Nephron progenitor cell (in vitro differentiated cells): ENCODE results near the gene ARHGAP23.

Experiments used
- DNase-seq: peaks from one replicate; pipeline ENCODE4 v3.0.0; 2021
- H3K27ac Mint-ChIP-seq: 2 replicates; pipeline ENCODE4 v1.8.0; 2021; ENCODE audit warnings: mild to moderate bottlenecking, moderate library complexity, mixed read lengths
- H3K27me3 Mint-ChIP-seq: 2 replicates; pipeline ENCODE4 v1.8.0; 2021; ENCODE audit warnings: mild to moderate bottlenecking, low read depth, mixed read lengths; ENCODE audit not compliant: poor library complexity
- H3K36me3 Mint-ChIP-seq: 2 replicates; pipeline ENCODE4 v1.8.0; 2021; ENCODE audit warnings: low read depth, mixed read lengths
- H3K4me1 Mint-ChIP-seq: 2 replicates; pipeline ENCODE4 v1.8.0; 2021; ENCODE audit warnings: mixed read lengths
- H3K4me3 Mint-ChIP-seq: 2 replicates; pipeline ENCODE4 v1.8.0; 2021; ENCODE audit warnings: mild to moderate bottlenecking, moderate library complexity, mixed read lengths
- H3K9me3 Mint-ChIP-seq: 2 replicates; pipeline ENCODE4 v1.8.0; 2021; ENCODE audit warnings: mild to moderate bottlenecking, moderate library complexity, mixed read lengths
- TF ChIP-seq, protein P1 (sequence below): fragments of 200-600 bp; sonication (generic); IDR thresholded peaks from 2 replicates; pipeline ENCODE4 v1.5.0; 2021; ENCODE audit warnings: antibody characterized with exemption

ARHGAP23 gene

GRCh38 chr17:38454532-38454931, 26.3 kb downstream of the ARHGAP23 start:
- H3K9me3 Mint-ChIP-seq: no peaks in the 10 kb centered on the region
- H3K36me3 Mint-ChIP-seq: no peaks in the 10 kb centered on the region
- TF ChIP-seq, protein P1, sequence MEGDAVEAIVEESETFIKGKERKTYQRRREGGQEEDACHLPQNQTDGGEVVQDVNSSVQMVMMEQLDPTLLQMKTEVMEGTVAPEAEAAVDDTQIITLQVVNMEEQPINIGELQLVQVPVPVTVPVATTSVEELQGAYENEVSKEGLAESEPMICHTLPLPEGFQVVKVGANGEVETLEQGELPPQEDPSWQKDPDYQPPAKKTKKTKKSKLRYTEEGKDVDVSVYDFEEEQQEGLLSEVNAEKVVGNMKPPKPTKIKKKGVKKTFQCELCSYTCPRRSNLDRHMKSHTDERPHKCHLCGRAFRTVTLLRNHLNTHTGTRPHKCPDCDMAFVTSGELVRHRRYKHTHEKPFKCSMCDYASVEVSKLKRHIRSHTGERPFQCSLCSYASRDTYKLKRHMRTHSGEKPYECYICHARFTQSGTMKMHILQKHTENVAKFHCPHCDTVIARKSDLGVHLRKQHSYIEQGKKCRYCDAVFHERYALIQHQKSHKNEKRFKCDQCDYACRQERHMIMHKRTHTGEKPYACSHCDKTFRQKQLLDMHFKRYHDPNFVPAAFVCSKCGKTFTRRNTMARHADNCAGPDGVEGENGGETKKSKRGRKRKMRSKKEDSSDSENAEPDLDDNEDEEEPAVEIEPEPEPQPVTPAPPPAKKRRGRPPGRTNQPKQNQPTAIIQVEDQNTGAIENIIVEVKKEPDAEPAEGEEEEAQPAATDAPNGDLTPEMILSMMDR: no peak
- peaks cover 3% of the 10 kb centered on the region for H3K27me3 Mint-ChIP-seq
- H3K27ac Mint-ChIP-seq: no peak overlapping the region
- DNase-seq: no peak
- H3K4me1 Mint-ChIP-seq: peaks cover 91% of the 10 kb centered on the region
- peak overlapping the region; percentile 78 for H3K4me3 Mint-ChIP-seq

DNA sequence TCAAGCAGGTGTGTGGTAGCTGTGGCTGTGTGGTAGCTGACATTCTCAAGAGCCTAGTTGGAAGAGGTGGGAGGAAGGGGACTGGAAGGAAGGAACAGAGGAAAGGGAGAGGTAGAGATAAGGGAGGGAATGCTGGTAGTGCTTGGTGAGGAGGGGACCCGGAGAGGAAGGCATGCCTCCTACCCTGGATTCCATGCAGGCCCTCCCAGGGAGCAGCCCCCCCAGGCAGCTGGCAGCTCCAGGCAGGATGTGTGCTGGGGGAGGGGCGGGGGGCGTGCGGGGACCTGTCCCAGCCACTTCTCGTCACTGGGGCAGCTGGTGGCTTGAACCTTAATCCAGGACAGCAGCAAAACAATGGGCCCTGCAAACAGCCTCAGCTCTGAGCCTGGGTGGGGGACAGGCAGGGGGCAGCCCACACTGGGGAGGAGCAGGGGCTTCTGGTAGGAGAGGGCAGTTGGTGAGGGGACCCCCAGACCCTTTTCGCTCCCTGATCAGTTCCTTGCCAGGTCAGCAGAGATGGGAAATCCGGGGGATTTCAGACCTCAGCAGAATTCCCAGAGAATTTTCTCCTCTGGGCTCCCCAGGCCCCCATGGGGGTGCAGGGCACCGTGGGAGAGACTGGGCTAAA, 27.1 kb downstream of the ARHGAP23 start:
- Mint-ChIP-seq H3K27ac (no peak overlapping the region), H3K4me3 (peak overlapping the region; percentile 78), H3K9me3 (no peaks in the 10 kb centered on the region), H3K4me1 (peaks cover 91% of the 10 kb centered on the region), H3K36me3 (no peaks in the 10 kb centered on the region), H3K27me3 (peaks cover 3% of the 10 kb centered on the region)
- TF ChIP-seq, protein P1: no peak
- DNase-seq: no peak

GRCh38 chr17:38456031-38456815, 28.0 kb downstream of the ARHGAP23 start:
- Mint-ChIP-seq H3K27me3 (peaks cover 3% of the 10 kb centered on the region), H3K36me3 (no peaks in the 10 kb centered on the region), H3K27ac (peak overlapping the region; percentile 67), H3K4me3 (peak overlapping the region; percentile 54), H3K9me3 (no peaks in the 10 kb centered on the region), H3K4me1 (peaks cover 91% of the 10 kb centered on the region)
- TF ChIP-seq, protein P1: peak; percentile 8
- no peak for DNase-seq

DNA sequence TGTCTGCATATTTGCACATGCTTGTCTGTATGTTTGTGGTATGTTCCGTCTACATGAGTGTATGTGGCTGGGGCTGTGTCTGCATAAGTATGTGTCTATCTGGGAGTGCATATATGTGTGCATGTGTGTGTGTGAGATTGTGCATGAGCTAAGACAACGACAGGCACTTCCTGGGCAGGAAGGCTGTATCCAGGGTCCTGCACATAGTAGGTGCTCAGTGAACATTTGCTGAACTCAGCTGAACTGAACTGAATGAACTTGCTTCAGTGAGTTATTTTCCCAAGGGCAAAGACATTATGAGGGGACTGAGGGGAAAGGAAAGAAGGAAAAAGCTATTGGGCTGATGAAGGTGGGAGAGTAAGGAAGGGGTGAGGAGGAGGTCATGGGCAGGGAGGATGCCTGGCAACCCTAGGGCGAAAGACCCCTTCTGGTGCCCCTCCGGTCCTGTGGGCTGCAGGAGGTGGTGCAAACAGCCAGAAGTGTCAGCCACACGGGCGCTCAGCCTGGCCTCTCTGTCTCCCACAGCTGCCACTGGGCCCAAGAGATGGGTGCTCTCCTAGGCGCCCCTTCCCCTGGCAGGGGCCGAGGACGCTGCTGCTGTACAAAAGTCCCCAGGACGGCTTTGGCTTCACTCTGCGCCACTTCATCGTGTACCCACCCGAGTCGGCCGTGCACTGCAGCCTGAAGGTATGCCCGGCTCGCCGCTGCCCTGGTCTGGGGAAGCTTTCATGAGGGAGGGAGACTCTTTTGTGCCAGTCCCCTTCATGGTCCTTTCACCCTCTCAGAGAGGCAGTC, 29.5 kb downstream of the ARHGAP23 start:
- H3K27ac Mint-ChIP-seq: peak overlapping the region; percentile 76
- peaks cover 87% of the 10 kb centered on the region for H3K4me1 Mint-ChIP-seq
- DNase-seq: no peak
- no peaks in the 10 kb centered on the region for H3K36me3 Mint-ChIP-seq
- TF ChIP-seq, protein P1: no peak
- H3K4me3 Mint-ChIP-seq: peak overlapping the region; percentile 59
- H3K9me3 Mint-ChIP-seq: no peaks in the 10 kb centered on the region
- peaks cover 3% of the 10 kb centered on the region for H3K27me3 Mint-ChIP-seq

DNA sequence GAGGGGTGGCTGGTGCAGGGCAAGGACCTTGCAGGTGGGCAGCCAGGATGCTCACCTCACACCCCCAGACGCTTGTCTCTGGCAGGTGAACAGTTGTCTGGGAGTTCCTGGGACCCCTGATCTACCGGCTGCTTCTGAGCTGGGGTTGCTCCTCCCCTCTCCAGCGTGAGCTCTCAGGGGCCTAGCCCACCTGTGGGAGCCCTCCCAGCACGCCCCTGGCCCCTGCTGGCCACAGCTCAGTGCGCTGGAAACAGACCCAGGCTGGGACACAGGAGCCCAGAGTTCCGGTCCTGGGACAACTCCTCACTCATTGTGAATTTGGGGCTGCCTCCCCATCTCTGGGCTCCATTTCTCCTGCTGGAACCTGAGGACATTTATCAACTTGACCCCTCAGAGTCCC, 30.3 kb downstream of the ARHGAP23 start:
- H3K36me3 Mint-ChIP-seq: no peaks in the 10 kb centered on the region
- H3K27ac Mint-ChIP-seq: peak overlapping the region; percentile 69
- peaks cover 83% of the 10 kb centered on the region for H3K4me1 Mint-ChIP-seq
- TF ChIP-seq, protein P1: no peak
- peak overlapping the region; percentile 66 for H3K4me3 Mint-ChIP-seq
- peaks cover 3% of the 10 kb centered on the region for H3K27me3 Mint-ChIP-seq
- no peak for DNase-seq
- H3K9me3 Mint-ChIP-seq: no peaks in the 10 kb centered on the region
